HG02981 (cell line): ENCODE results near the gene MCEMP1.

Source experiments
- ATAC-seq: cut with Tn5 transposase; IDR thresholded peaks from one replicate; pipeline ENCODE4 v1.9.1; 2021; ENCODE audit warnings: mild to moderate bottlenecking, moderate library complexity; ENCODE audit not compliant: unreplicated experiment

The MCEMP1 gene, protein sequence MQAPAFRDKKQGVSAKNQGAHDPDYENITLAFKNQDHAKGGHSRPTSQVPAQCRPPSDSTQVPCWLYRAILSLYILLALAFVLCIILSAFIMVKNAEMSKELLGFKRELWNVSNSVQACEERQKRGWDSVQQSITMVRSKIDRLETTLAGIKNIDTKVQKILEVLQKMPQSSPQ

GRCh38 chr19:7676854-7677253 lies at the start of gene MCEMP1:
Gene MCEMP1 (plus strand): TSS chr19:7677090. CDS start chr19:7677121, 31 bp downstream.
- no peak for ATAC-seq

- no peak for ATAC-seq
These were observed 49.7 kb upstream of the MCEMP1 start for GRCh38 chr19:7627166-7627565.

DNA sequence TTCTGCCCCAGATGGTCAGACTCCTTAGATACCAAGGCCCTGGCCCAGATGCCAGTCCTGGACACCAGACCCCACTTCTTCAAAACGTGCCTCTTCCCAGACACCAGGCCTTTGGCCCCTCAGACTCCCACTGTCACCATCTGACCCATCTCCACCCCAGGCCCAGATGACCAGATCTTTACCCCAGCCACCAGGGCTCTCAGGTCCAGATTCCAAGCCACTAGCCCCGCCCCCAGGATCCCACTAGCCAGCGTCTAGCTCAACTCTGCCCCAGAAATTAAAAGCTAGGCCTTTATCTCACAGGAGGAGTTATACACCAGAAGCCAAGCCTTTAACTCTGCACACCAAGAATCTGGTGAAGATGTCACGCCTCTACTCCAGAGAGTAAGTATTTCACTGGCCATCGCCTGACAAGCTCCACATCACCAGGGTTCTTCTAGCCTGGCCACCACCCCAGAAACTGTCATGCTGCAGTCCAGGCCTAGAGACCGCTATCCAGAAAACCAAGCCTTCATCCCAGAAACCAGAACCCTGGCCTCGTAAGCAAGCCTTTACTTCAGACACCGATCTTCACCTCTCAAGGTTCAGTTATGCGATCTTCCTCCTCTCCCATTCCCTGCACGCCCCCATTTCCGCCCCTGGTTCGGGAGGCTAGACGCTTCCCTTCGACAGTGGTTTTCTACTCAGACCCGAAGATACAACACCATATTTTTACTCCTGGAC lies 48.1 kb upstream of the MCEMP1 start:
- ATAC-seq, result no peak

GRCh38 chr19:7629347-7630054 lies 47.4 kb upstream of the MCEMP1 start, which contains the start of the genes PET100 and XAB2:
Gene PET100 (plus strand): TSS chr19:7629793. CDS start chr19:7629834, 41 bp downstream.
Gene XAB2 (minus strand): TSS chr19:7629545. CDS start chr19:7629527, 18 bp downstream.
- peak; percentile 94 for ATAC-seq

GRCh38 chr19:7631577-7631976 lies 45.3 kb upstream of the MCEMP1 start:
- ATAC-seq, result no peak

- no peak for ATAC-seq
These were observed 44.3 kb upstream of the MCEMP1 start for GRCh38 chr19:7632340-7633203.

DNA sequence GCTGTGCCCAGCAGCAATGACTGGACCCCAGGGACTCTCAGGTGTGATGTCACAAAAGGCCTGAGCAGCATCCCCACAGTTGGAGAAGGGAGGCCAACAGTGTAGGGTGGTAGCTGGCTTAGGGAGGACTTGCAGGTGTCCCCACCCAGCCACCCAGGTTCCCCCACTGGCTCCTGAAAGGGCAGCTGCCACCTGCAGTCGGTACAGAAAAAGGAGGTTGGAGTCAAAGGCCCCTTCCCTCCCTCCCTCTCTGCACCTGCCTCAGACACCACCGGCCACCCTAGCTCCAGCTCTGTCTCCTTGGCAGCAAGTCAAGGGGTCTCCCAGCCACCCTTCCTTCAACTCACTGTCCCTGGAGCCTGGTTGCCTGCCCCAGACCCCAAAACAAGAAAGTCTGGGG lies 43.2 kb upstream of the MCEMP1 start, which contains the start of gene PCP2:
Gene PCP2, minus strand, starts transcription at position 22 of the 400 bp plus-strand sequence. CDS start 262 bp downstream, outside the sequence.
- ATAC-seq, result no peak

GRCh38 chr19:7635670-7636069 lies 41.2 kb upstream of the MCEMP1 start:
- no peak for ATAC-seq

DNA sequence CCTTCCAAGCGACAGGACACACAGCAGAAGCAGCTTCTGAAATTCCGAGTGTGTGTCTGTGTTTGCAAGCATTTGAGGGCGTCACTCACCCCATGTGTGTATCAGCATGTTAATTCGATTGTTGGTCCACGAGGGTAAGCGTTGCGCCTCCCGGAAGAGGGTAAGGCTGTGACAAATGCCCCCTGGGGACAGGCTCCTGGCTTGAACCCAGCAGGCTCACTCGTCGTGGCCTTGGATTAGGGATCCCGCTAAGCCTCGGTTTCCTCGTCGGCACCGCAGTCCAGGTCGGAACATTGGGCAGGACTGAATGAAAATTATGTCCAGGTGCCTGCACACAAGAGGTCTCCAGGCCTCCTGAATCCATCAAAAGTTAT lies 40.6 kb upstream of the MCEMP1 start:
- no peak for ATAC-seq

- ATAC-seq, result peak; percentile 69
These were observed 40.1 kb upstream of the MCEMP1 start, which contains the start of gene STXBP2 for GRCh38 chr19:7636691-7637373. Gene STXBP2 (plus strand): TSS chr19:7637110. CDS start chr19:7637150, 40 bp downstream.

- peak; percentile 7 for ATAC-seq
These were observed 39.3 kb upstream of the MCEMP1 start for GRCh38 chr19:7637374-7638256.

- no peak for ATAC-seq
These were observed 38.0 kb upstream of the MCEMP1 start for GRCh38 chr19:7638802-7639465.

GRCh38 chr19:7639863-7640348 lies 37.0 kb upstream of the MCEMP1 start:
- ATAC-seq, result no peak

GRCh38 chr19:7640803-7641202 lies 36.1 kb upstream of the MCEMP1 start:
- no peak for ATAC-seq

GRCh38 chr19:7641290-7642276 lies 35.3 kb upstream of the MCEMP1 start:
- no peak for ATAC-seq

DNA sequence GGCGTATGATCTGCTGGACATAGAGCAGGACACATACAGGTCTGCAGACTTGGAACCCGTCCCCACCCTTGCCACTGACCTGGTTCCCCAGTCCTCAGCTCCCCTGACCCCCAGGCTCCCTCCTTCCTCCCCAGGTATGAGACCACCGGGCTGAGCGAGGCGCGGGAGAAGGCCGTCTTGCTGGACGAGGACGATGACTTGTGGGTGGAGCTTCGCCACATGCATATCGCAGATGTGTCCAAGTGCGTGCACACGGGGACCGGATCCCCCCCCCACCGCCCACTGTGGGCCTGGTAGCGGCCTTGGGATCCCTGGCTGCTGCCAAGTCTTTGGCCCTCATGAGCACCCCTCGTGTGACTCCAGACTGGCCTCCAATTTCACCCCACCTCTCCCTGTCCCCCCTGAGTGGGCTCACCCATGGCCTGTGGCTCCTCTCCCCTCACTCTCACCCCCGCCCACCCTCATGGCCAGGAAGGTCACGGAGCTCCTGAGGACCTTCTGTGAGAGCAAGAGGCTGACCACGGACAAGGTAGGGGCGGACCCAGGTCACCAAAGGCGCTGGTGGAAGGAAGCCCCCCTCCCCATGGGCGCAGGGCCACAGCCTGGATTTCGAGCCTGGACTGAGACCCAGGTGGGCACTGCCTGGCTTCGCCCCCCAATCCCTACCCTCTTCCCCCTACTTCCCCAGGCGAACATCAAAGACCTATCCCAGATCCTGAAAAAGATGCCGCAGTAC lies 34.4 kb upstream of the MCEMP1 start:
- ATAC-seq, result no peak

DNA sequence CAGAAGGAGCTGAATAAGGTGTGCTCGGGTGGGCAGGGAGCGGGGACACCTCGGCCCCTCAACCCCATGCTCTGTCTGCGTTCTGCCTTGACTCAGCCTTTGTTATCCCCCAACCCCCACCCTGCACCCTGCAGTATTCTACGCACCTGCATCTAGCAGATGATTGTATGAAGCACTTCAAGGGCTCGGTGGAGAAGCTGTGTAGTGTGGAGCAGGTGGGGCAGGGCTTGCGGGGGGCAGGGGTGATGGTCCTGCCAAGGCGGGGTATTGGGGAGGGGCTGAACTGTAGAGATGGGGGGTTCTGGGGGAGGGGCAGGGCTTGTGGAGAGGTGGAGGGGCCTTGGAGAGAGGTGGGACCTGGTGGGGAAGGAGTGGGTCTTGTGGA lies 33.9 kb upstream of the MCEMP1 start:
- no peak for ATAC-seq
